IMR-90 (cell line): ENCODE measurements around the gene SLC18B1. TPM values are rescaled to one million over a fixed set of nuclear protein-coding genes. Genes with fewer than 3 reads are reported as not detected.

ENCODE experiments used
- ATAC-seq: fragments of 200-7000 bp; cut with Tn5 transposase; 2 replicates; pipeline ENCODE4 v1.9.1; 2020; ENCODE audit warnings: low read depth, mild to moderate bottlenecking, moderate library complexity
- BruUV-seq: library from RNA; stranded (reverse); fragments of 400-500 nt; replicated peaks from 2 replicates; lab custom pipeline; 2021; lab: Mats Ljungman, UMichigan
- CTCF ChIA-PET: fragments of 300-600 bp; formaldehyde crosslinking; extraction: SDS; loops from one replicate; lab custom pipeline; 2021; ENCODE audit warnings: antibody characterized with exemption; lab: Yijun Ruan, JAX
- POLR2A ChIA-PET: fragments of 300-600 bp; sonication (Branson Sonifier 250); formaldehyde crosslinking; loops from one replicate; lab custom pipeline; 2022; ENCODE audit warnings: antibody characterized with exemption; ENCODE audit not compliant: unreplicated experiment; lab: Charles Lee
- DNase-seq: peaks from one replicate; pipeline ENCODE4 v3.0.0; 2013
- H2AFZ ChIP-seq: replicated peaks from 2 replicates; pipeline ENCODE3; 2013; ENCODE audit warnings: low read length, mild to moderate bottlenecking; ENCODE audit not compliant: poor library complexity
- H2AK5ac ChIP-seq: 2 replicates; pipeline ENCODE4 v1.6.1; 2013; ENCODE audit warnings: low read depth, low read length, inconsistent platforms
- H2AK9ac ChIP-seq: replicated peaks from 2 replicates; pipeline ENCODE3; 2013; ENCODE audit warnings: mild to moderate bottlenecking, low read depth, low read length, moderate library complexity; ENCODE audit not compliant: poor library complexity
- H2BK120ac ChIP-seq: 2 replicates; pipeline ENCODE4 v1.6.1; 2013; ENCODE audit warnings: low read depth, low read length, inconsistent platforms
- H2BK15ac ChIP-seq: 3 replicates; pipeline ENCODE4 v1.6.1; 2013; ENCODE audit warnings: low read depth, low read length, inconsistent platforms
- H2BK20ac ChIP-seq: 2 replicates; pipeline ENCODE4 v1.6.1; 2013; ENCODE audit warnings: low read depth, mild to moderate bottlenecking, inconsistent platforms, low read length, moderate library complexity
- H2BK5ac ChIP-seq: 2 replicates; pipeline ENCODE4 v1.6.1; 2013; ENCODE audit warnings: mild to moderate bottlenecking, low read depth, low read length, inconsistent platforms; ENCODE audit not compliant: poor library complexity, severe bottlenecking
- H3K14ac ChIP-seq: replicated peaks from 2 replicates; pipeline ENCODE4 v1.6.1; 2013; ENCODE audit warnings: low read depth, low read length, inconsistent platforms
- H3K18ac ChIP-seq: 2 replicates; pipeline ENCODE4 v1.6.1; 2013; ENCODE audit warnings: low read depth, low read length, control low read depth
- H3K23ac ChIP-seq: 2 replicates; pipeline ENCODE4 v1.6.1; 2013; ENCODE audit warnings: low read depth, low read length, inconsistent platforms
- H3K27ac ChIP-seq: 2 replicates; pipeline ENCODE4 v1.5.1; 2013; ENCODE audit warnings: mild to moderate bottlenecking, control low read depth, low read length; ENCODE audit not compliant: insufficient read depth
- H3K27me3 ChIP-seq: 2 replicates; pipeline ENCODE4 v1.6.1; 2013; ENCODE audit warnings: low read length; ENCODE audit not compliant: control insufficient read depth, insufficient read depth
- H3K36me3 ChIP-seq: 2 replicates; pipeline ENCODE4 v1.6.1; 2013; ENCODE audit warnings: low read length, mixed read lengths; ENCODE audit not compliant: control insufficient read depth, insufficient read depth
- H3K4ac ChIP-seq: 2 replicates; pipeline ENCODE4 v1.6.1; 2013; ENCODE audit warnings: low read depth, low read length, inconsistent platforms
- H3K4me1 ChIP-seq: 2 replicates; pipeline ENCODE4 v1.6.1; 2013; ENCODE audit warnings: low read length, mixed read lengths; ENCODE audit not compliant: control insufficient read depth, insufficient read depth
- H3K4me2 ChIP-seq: 2 replicates; pipeline ENCODE4 v1.6.1; 2013; ENCODE audit warnings: low read depth, mild to moderate bottlenecking, control low read depth, low read length, moderate library complexity
- H3K4me3 ChIP-seq: 2 replicates; pipeline ENCODE4 v1.5.1; 2013; ENCODE audit warnings: low read depth, mild to moderate bottlenecking, control low read depth, low read length, moderate library complexity; ENCODE audit not compliant: insufficient read depth
- H3K56ac ChIP-seq: 2 replicates; pipeline ENCODE4 v1.6.1; 2013; ENCODE audit warnings: low read length, inconsistent platforms; ENCODE audit not compliant: insufficient read depth; ENCODE audit errors: extremely low read depth
- H3K79me1 ChIP-seq, 2 experiments: 2 replicates each; pipeline ENCODE4 v1.6.1; 2013; ENCODE audit warnings: low read length in 2 of 2, inconsistent platforms in 1 of 2, low read depth in 1 of 2
- H3K9ac ChIP-seq: 2 replicates; pipeline ENCODE4 v1.6.1; 2013; ENCODE audit warnings: low read depth, low read length, control low read depth
- H3K9me1 ChIP-seq: 2 replicates; pipeline ENCODE4 v1.6.1; 2013; ENCODE audit warnings: low read length, inconsistent platforms; ENCODE audit not compliant: insufficient read depth
- H3K9me3 ChIP-seq: 2 replicates; pipeline ENCODE4 v1.6.1; 2013; ENCODE audit warnings: low read length; ENCODE audit not compliant: control insufficient read depth, insufficient read depth
- H4K20me1 ChIP-seq: 2 replicates; pipeline ENCODE4 v1.6.1; 2013; ENCODE audit warnings: low read length, inconsistent platforms; ENCODE audit not compliant: insufficient read depth
- H4K5ac ChIP-seq: 2 replicates; pipeline ENCODE4 v1.6.1; 2013; ENCODE audit warnings: mild to moderate bottlenecking, low read depth, low read length, control low read depth
- H4K8ac ChIP-seq, 2 experiments: 2 replicates each; pipeline ENCODE4 v1.6.1; 2013; ENCODE audit warnings: low read depth in 2 of 2, low read length in 2 of 2, control low read depth in 1 of 2, inconsistent platforms in 1 of 2
- H4K91ac ChIP-seq: 2 replicates; pipeline ENCODE4 v1.6.1; 2013; ENCODE audit warnings: low read depth, low read length, inconsistent platforms; ENCODE audit not compliant: insufficient read depth
- BHLHE40 ChIP-seq: fragments of 150-350 bp; IDR thresholded peaks from 2 replicates; pipeline ENCODE4 v1.6.1; 2016; ENCODE audit warnings: mild to moderate bottlenecking, low read depth, low read length
- CEBPB ChIP-seq: IDR thresholded peaks from 2 replicates; pipeline ENCODE4 v1.6.1; 2012; ENCODE audit warnings: low read depth, low read length, improper control_type of control experiment
- CHD1 ChIP-seq: IDR thresholded peaks from 2 replicates; pipeline ENCODE4 v1.6.1; 2012; ENCODE audit warnings: low read depth, low read length, improper control_type of control experiment
- FOS ChIP-seq: fragments of 150-350 bp; IDR thresholded peaks from 2 replicates; pipeline ENCODE4 v1.6.1; 2016; ENCODE audit warnings: low read depth, low read length
- MXI1 ChIP-seq: IDR thresholded peaks from 2 replicates; pipeline ENCODE4 v1.6.1; 2012; ENCODE audit warnings: low read depth, mild to moderate bottlenecking, low read length, moderate library complexity, borderline replicate concordance
- NFE2L2 ChIP-seq: fragments of 150-350 bp; IDR thresholded peaks from 2 replicates; pipeline ENCODE4 v1.6.1; 2016; ENCODE audit warnings: low read depth, mild to moderate bottlenecking, low read length
- POLR2A ChIP-seq: IDR thresholded peaks from 2 replicates; pipeline ENCODE4 v1.6.1; 2012; ENCODE audit warnings: mild to moderate bottlenecking, low read depth, low read length
- RCOR1 ChIP-seq: IDR thresholded peaks from 2 replicates; pipeline ENCODE4 v1.6.1; 2012; ENCODE audit warnings: mild to moderate bottlenecking, low read length, improper control_type of control experiment; ENCODE audit not compliant: insufficient replicate concordance
- RFX5 ChIP-seq: IDR thresholded peaks from 2 replicates; pipeline ENCODE4 v1.8.0; 2012; ENCODE audit warnings: low read depth, mild to moderate bottlenecking, low read length, moderate library complexity
- SMC3 ChIP-seq: fragments of 150-350 bp; IDR thresholded peaks from 2 replicates; pipeline ENCODE4 v1.6.1; 2016; ENCODE audit warnings: low read depth, mild to moderate bottlenecking, antibody characterized with exemption, low read length, moderate library complexity
- WGBS, 2 experiments: methylation state at CpG; one replicate each; pipeline versions ENCODE4 v1.1.5 to v1.1.7; 2013; ENCODE audit warnings: missing lambda C conversion rate in 2 of 2; ENCODE audit not compliant: insufficient read length in 1 of 2; ENCODE audit errors: extremely low coverage in 2 of 2; 5-methylcytosine and 5-hydroxymethylcytosine counted together
- dilution Hi-C: fragments of 300-500 bp; cut with HindIII; formaldehyde crosslinking; loops from one replicate; pipeline ENCODE4 v1.14.3; 2018; ENCODE audit warnings: low sequenced_read_pairs; ENCODE audit not compliant: unreplicated experiment
- in situ Hi-C: fragments of 300-500 bp; cut with MboI; formaldehyde crosslinking; loops from 3 replicates; pipeline ENCODE4 v1.14.3; 2019; ENCODE audit warnings: low sequenced_read_pairs, inconsistent platforms, mixed read lengths
- intact Hi-C: fragments of 100-400 bp; cut with micrococcal nuclease; formaldehyde crosslinking; loops from 2 replicates; pipeline ENCODE4 v1.10.0; 2022
- polyA plus RNA-seq, 3 experiments: library from polyadenylated mRNA; depleted of rRNA; stranded (reverse); fragments of >200 nt; gene quantifications; 2 replicates each; pipeline ENCODE4 v1.2.3, GENCODE V29; 2012; ENCODE audit warnings: low replicate concordance in 1 of 3
- total RNA-seq: library from RNA; depleted of rRNA; stranded (reverse); fragments of >200 nt; gene quantifications from 2 replicates; pipeline ENCODE4 v1.2.3, GENCODE V29; 2012
- TF ChIP-seq, protein P1 (sequence below): fragments of 150-350 bp; IDR thresholded peaks from 2 replicates; pipeline ENCODE4 v1.6.1; 2016; ENCODE audit warnings: low read depth, mild to moderate bottlenecking, low read length, moderate library complexity, borderline replicate concordance
- TF ChIP-seq, protein P2 (sequence below): conservative IDR thresholded peaks from 2 replicates; pipeline ENCODE4 v1.5.1; 2012; ENCODE audit warnings: mild to moderate bottlenecking, low read depth, low read length, improper control_type of control experiment
- TF ChIP-seq, protein P3 (sequence below): fragments of 150-350 bp; IDR thresholded peaks from 2 replicates; pipeline ENCODE4 v1.6.1; 2017; ENCODE audit warnings: mild to moderate bottlenecking, antibody characterized with exemption, low read length, low read depth

Gene SLC18B1
- total and polyA plus RNA-seq, 2 of the 4 experiments (the other 2 are of a cell fraction), result 2.4 to 2.5 TPM

DNA sequence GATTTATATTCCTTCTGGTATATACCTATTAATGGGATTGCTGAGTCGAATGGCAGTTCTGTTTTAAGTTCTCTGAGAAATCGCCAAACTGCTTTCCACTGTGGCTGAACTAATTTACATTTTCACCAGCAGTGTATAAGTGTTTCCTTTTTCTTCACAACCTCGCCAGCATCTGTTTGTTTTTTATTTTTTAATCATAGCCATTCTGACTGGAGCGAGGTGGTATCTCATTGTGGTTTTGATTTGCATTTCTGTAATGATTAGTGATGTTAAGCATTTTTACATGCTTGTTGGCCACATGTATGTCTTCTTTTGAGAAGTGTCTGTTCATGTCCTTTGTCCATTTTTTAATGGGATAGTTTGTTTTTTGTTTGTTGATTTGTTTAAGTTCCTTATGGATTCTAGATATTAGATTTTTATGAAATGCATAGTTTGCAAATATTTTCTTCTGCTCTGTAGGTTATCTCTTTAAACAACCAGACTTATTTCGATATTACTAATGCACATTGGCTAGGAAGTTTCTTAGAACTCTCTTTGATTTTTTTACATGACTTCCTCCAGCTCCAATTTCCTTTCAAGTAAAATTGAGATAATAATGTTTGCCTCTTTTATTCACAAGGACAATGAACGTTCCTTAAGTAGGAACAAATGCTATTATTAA is 72.4 kb downstream of the SLC18B1 start:
- no peak overlapping the region for H3K9ac ChIP-seq
- intact Hi-C loops (no loop called here), in situ Hi-C loops (no loop called here), dilution Hi-C loops (no loop called here)
- no CpG with 5 or more reads among the region's 6 CpGs for WGBS, 2 experiments
- no peak overlapping the region for H3K14ac ChIP-seq
- TF ChIP-seq, protein P1, sequence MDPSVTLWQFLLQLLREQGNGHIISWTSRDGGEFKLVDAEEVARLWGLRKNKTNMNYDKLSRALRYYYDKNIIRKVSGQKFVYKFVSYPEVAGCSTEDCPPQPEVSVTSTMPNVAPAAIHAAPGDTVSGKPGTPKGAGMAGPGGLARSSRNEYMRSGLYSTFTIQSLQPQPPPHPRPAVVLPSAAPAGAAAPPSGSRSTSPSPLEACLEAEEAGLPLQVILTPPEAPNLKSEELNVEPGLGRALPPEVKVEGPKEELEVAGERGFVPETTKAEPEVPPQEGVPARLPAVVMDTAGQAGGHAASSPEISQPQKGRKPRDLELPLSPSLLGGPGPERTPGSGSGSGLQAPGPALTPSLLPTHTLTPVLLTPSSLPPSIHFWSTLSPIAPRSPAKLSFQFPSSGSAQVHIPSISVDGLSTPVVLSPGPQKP, result no peak
- TF ChIP-seq MXI1 (no peak), CHD1 (no peak), CEBPB (no peak), FOS (no peak), BHLHE40 (no peak), RFX5 (no peak), NFE2L2 (no peak), SMC3 (no peak), RCOR1 (no peak), POLR2A (no peak)
- TF ChIP-seq, protein P2, sequence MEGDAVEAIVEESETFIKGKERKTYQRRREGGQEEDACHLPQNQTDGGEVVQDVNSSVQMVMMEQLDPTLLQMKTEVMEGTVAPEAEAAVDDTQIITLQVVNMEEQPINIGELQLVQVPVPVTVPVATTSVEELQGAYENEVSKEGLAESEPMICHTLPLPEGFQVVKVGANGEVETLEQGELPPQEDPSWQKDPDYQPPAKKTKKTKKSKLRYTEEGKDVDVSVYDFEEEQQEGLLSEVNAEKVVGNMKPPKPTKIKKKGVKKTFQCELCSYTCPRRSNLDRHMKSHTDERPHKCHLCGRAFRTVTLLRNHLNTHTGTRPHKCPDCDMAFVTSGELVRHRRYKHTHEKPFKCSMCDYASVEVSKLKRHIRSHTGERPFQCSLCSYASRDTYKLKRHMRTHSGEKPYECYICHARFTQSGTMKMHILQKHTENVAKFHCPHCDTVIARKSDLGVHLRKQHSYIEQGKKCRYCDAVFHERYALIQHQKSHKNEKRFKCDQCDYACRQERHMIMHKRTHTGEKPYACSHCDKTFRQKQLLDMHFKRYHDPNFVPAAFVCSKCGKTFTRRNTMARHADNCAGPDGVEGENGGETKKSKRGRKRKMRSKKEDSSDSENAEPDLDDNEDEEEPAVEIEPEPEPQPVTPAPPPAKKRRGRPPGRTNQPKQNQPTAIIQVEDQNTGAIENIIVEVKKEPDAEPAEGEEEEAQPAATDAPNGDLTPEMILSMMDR, result no peak
- TF ChIP-seq, protein P3, sequence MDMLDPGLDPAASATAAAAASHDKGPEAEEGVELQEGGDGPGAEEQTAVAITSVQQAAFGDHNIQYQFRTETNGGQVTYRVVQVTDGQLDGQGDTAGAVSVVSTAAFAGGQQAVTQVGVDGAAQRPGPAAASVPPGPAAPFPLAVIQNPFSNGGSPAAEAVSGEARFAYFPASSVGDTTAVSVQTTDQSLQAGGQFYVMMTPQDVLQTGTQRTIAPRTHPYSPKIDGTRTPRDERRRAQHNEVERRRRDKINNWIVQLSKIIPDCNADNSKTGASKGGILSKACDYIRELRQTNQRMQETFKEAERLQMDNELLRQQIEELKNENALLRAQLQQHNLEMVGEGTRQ, result no peak
- H3K4me2 ChIP-seq, result no peak overlapping the region
- H4K20me1 ChIP-seq, result no peaks in the 10 kb centered on the region
- H2AK5ac ChIP-seq, result no peak overlapping the region
- no peak overlapping the region for H3K56ac ChIP-seq
- H4K5ac ChIP-seq, result no peak overlapping the region
- peaks cover 3% of the 10 kb centered on the region; the same call in 1 of the 2 replicates for H3K9me1 ChIP-seq
- H2BK20ac ChIP-seq, result no peak overlapping the region
- H3K27ac ChIP-seq, result no peak overlapping the region
- H3K4me3 ChIP-seq, result no peak overlapping the region
- POLR2A ChIA-PET, result no interaction called here
- H3K36me3 ChIP-seq, result no peaks in the 10 kb centered on the region; the same call in 1 of the 2 replicates
- H3K18ac ChIP-seq, result no peak overlapping the region
- BruUV-seq, result no TSS peak
- no peak overlapping the region for H2AK9ac ChIP-seq
- no peak overlapping the region for H4K91ac ChIP-seq
- H4K8ac ChIP-seq, result no peak overlapping the region
- no peaks in the 10 kb centered on the region for H3K27me3 ChIP-seq
- no peak overlapping the region for H2BK5ac ChIP-seq
- CTCF ChIA-PET, result interaction anchor here (0.6 kb wide), 1 partner anchor 122 kb away, joined by 4 read pairs; no protein-coding TSS in a partner anchor
- H2AFZ ChIP-seq, result no peak overlapping the region
- DNase-seq (no peak), ATAC-seq (no peak)
- peaks cover 4% of the 10 kb centered on the region; the same call in 1 of the 2 replicates for H3K4me1 ChIP-seq
- no peak overlapping the region for H3K23ac ChIP-seq
- H3K4ac ChIP-seq, result no peak overlapping the region
- H3K9me3 ChIP-seq, result no peaks in the 10 kb centered on the region
- H3K79me1 ChIP-seq, result no peaks in the 10 kb centered on the region
- H2BK120ac ChIP-seq, result no peak overlapping the region
- no peak overlapping the region for H2BK15ac ChIP-seq
